NCI-H524 treated with DMSO at 0.1 percent for 48 hours (cell line): ENCODE data around the gene MS4A15.
"Not testable (repeated sequence)": the region's sequence is repeated elsewhere in the genome, so short reads cannot be mapped to it uniquely, and the experiment has no call there.

Experiments used
- DNase-seq: peaks from one replicate; lab custom pipeline; 2025; lab: John Stamatoyannopoulos, UW

The MS4A15 gene

GRCh38 chr11:60809249-60809648, 52.6 kb downstream of the MS4A15 start:
- DNase-seq: no peak

GRCh38 chr11:60809691-60810090, 53.0 kb downstream of the MS4A15 start:
- DNase-seq: no peak

GRCh38 chr11:60810151-60810550, 53.5 kb downstream of the MS4A15 start:
- DNase-seq: no peak

GRCh38 chr11:60810569-60810968, 53.9 kb downstream of the MS4A15 start:
- no peak for DNase-seq

- no peak for DNase-seq
Observed at GRCh38 chr11:60813324-60813723, 56.7 kb downstream of the MS4A15 start.

- DNase-seq: no peak
Observed at GRCh38 chr11:60814112-60814511, 57.4 kb downstream of the MS4A15 start.

- no peak for DNase-seq
Observed at GRCh38 chr11:60816590-60817157, 60.0 kb downstream of the MS4A15 start.

GRCh38 chr11:60818057-60818456, 61.4 kb downstream of the MS4A15 start:
- no peak for DNase-seq

GRCh38 chr11:60821827-60822599, 65.3 kb downstream of the MS4A15 start:
- DNase-seq: no peak

GRCh38 chr11:60823745-60824306, 67.2 kb downstream of the MS4A15 start:
- not testable (repeated sequence) for DNase-seq

- DNase-seq: no peak
Observed at GRCh38 chr11:60825118-60825517, 68.5 kb downstream of the MS4A15 start.

- no peak for DNase-seq
Observed at GRCh38 chr11:60825790-60826189, 69.1 kb downstream of the MS4A15 start.
